ENCODE measurements around the gene CIROP.

DNA sequence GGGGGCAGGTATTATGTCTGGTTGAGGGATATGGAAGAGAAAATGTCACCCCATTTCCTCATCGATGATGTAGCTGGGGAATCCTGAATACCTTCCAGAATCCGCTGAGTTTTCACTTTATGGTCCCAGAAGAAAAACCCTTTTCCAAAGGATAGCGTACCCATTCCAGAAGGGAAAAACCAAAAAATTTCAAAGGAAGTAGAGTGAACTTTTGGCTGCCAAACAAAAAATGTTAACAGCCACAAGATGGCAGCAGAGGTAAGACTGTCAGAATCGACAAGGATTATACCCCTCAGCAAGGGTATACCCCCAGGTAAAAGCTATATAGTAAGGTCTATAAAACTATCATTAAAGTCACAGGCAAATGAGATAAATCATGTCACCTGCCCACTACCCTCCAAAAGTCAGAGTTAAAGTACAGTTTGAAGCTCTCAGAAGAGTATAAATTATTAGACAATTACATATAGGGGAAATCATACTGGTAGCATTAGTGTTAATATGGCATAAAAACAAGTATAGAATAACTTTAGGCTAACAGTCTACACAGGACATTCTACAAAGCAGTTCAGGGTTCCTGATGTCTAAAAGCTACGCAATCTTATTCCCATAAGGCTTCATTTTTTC is 27.9 kb downstream of the CIROP start:
- TF ChIP-seq, protein P1, sequence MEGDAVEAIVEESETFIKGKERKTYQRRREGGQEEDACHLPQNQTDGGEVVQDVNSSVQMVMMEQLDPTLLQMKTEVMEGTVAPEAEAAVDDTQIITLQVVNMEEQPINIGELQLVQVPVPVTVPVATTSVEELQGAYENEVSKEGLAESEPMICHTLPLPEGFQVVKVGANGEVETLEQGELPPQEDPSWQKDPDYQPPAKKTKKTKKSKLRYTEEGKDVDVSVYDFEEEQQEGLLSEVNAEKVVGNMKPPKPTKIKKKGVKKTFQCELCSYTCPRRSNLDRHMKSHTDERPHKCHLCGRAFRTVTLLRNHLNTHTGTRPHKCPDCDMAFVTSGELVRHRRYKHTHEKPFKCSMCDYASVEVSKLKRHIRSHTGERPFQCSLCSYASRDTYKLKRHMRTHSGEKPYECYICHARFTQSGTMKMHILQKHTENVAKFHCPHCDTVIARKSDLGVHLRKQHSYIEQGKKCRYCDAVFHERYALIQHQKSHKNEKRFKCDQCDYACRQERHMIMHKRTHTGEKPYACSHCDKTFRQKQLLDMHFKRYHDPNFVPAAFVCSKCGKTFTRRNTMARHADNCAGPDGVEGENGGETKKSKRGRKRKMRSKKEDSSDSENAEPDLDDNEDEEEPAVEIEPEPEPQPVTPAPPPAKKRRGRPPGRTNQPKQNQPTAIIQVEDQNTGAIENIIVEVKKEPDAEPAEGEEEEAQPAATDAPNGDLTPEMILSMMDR (IDR thresholded peaks at IDR 0.05; ENCODE audit: insufficient read depth, low read length, poor library complexity, severe bottlenecking), result peak; percentile 64
- no peak for TF ChIP-seq EZH2phosphoT487 (conservative IDR thresholded peaks at IDR 0.05; ENCODE audit: low read length)

Measured in SU-DHL-6 (cell line).